Measurements from ENCODE around the gene MAP4K2. TPM values are rescaled to one million over a fixed set of nuclear protein-coding genes. Genes with fewer than 3 reads are reported as not detected.
A peak's percentile ranks its signal among the peaks of the same experiment; 100 is the strongest.

Gene MAP4K2
- total and polyA plus RNA-seq, 2 experiments from 2014 or later, result 9.9 to 42.6 TPM

GRCh38 chr11:64766881-64767280 is 36.1 kb downstream of the MAP4K2 start:
- Histone ChIP-seq H3K36me3 (ENCODE audit: insufficient read depth) (peaks cover 58% of the 10 kb centered on the region), H3K79me2 (replicated peaks; ENCODE audit: insufficient read depth) (peaks cover 40% of the 10 kb centered on the region), H4K20me1 (replicated peaks; ENCODE audit: insufficient read depth) (peaks cover 59% of the 10 kb centered on the region)

More at GRCh38 chr11:64766881-64767280, 36.1 kb downstream of the MAP4K2 start:
- H3K4me2 ChIP-seq, result 0 out of 2 replicates have a peak overlapping the region, but pooled peaks have one; percentile 26
- Mint-ChIP-seq H3K4me1 (peaks cover 60% of the 10 kb centered on the region), H3K27ac (no peak overlapping the region), H3K4me3 (no peak overlapping the region), H3K36me3 (ENCODE audit: low read depth) (peaks cover 89% of the 10 kb centered on the region), H3K9me3 (no peaks in the 10 kb centered on the region; the same call in 2 of the 3 replicates), H3K27me3 (ENCODE audit: insufficient read depth, low read depth, poor library complexity) (peaks cover 35% of the 10 kb centered on the region)
- no peak overlapping the region for H3K4me3 ChIP-seq
- no peak for TF ChIP-seq JUNB (IDR thresholded peaks at IDR 0.05; ENCODE audit: unreplicated experiment)
- TF ChIP-seq NANOG (IDR thresholded peaks at IDR 0.05; ENCODE audit: borderline replicate concordance), result no peak
- TF ChIP-seq ZNF331 (CRISPR knock-in tag; IDR thresholded peaks at IDR 0.05; ENCODE audit: low read depth), result no peak
- TF ChIP-seq STAT1 (IDR thresholded peaks at IDR 0.05; ENCODE audit: unreplicated experiment), result no peak
- TF ChIP-seq EZH2phosphoT487 (IDR thresholded peaks at IDR 0.05; ENCODE audit: unreplicated experiment), result no peak
- no peak for TF ChIP-seq ZNF114 (CRISPR knock-in tag; IDR thresholded peaks at IDR 0.05)
- TF ChIP-seq CTCF (conservative IDR thresholded peaks at IDR 0.05; ENCODE audit: low read depth in 2 of 2), result no peak
- TF ChIP-seq POLR2AphosphoS5 (IDR thresholded peaks at IDR 0.05; ENCODE audit: low read depth), result no peak
- no peak for TF ChIP-seq ETS1 (IDR thresholded peaks at IDR 0.05)
- TF ChIP-seq ZNF462 (CRISPR knock-in tag; IDR thresholded peaks at IDR 0.05), result no peak
- no peak for TF ChIP-seq EZH2 (IDR thresholded peaks at IDR 0.05; ENCODE audit: low read depth, unreplicated experiment)
- peaks cover 39% of the 10 kb centered on the region for H3K4me1 ChIP-seq (ENCODE audit: insufficient read depth)
- no peak overlapping the region for H2AFZ ChIP-seq
- peak overlapping the region; percentile 72 for H3K27ac ChIP-seq (ENCODE audit: low read depth)
- no peak for ATAC-seq
- no peak for DNase-seq (ENCODE audit: low spot score)
- peaks cover 81% of the 10 kb centered on the region for H3F3A ChIP-seq (replicated peaks; ENCODE audit: low read depth)
- H3K27me3 ChIP-seq (ENCODE audit: insufficient read depth), result no peaks in the 10 kb centered on the region
- no peaks in the 10 kb centered on the region for H3K9me2 ChIP-seq (ENCODE audit: insufficient read depth)
